Activated naive CD4-positive, alpha-beta T cell treated with anti-CD3 and anti-CD28 coated beads for 36 hours (primary cell): ENCODE results near the gene CFAP90. TPM values are rescaled to one million over a fixed set of nuclear protein-coding genes. Genes with fewer than 3 reads are reported as not detected.

Experiments used
- CTCF ChIA-PET: fragments of 350-600 bp; sonication (Branson Sonifier 250); formaldehyde crosslinking; loops from one replicate; lab custom pipeline; 2021; ENCODE audit warnings: antibody characterized with exemption; lab: Charles Lee
- DNase-seq: peaks from one replicate; pipeline ENCODE4 v3.0.0-alpha.2; 2020
- H3K27ac Mint-ChIP-seq: one replicate; pipeline ENCODE4 v1.8.0; 2021; ENCODE audit warnings: mild to moderate bottlenecking, mixed read lengths
- H3K27me3 Mint-ChIP-seq: one replicate; pipeline ENCODE4 v1.8.0; 2021; ENCODE audit warnings: low read depth, mixed read lengths
- H3K36me3 Mint-ChIP-seq: one replicate; pipeline ENCODE4 v1.8.0; 2021; ENCODE audit warnings: low read depth, mixed read lengths
- H3K4me1 Mint-ChIP-seq: one replicate; pipeline ENCODE4 v1.8.0; 2021; ENCODE audit warnings: low read depth, mixed read lengths
- H3K4me3 Mint-ChIP-seq: one replicate; pipeline ENCODE4 v1.8.0; 2021; ENCODE audit warnings: mild to moderate bottlenecking, moderate library complexity, mixed read lengths
- H3K9me3 Mint-ChIP-seq: one replicate; pipeline ENCODE4 v1.8.0; 2021; ENCODE audit warnings: mixed read lengths
- intact Hi-C: fragments of 100-400 bp; cut with micrococcal nuclease; formaldehyde crosslinking; loops from one replicate; pipeline ENCODE4 v1.15.1; 2023
- total RNA-seq, 2 experiments: library from RNA; stranded (reverse); gene quantifications; one replicate each; pipeline ENCODE4 v1.2.3, GENCODE V29; 2021

CFAP90 gene
- total RNA-seq, 2 experiments from 2014 or later, result not detected

DNA sequence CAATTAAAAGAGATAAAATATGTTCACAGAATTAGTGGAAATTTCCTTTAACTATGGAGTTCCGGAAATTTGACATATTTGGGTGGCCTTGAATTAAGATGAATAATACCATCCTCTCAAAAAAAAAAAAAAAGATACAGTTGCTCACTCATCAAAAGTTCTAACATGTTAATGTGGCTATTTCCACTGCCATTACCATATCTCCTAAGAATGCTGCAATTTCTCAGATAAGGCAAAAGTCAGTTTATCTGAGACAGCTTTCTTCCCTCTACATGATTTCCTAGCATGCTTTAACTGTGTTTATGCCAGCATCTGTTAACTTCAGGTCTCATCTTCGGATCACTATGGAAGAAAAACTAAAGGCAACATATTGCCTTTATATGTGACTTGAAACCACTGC lies 15.3 kb upstream of the CFAP90 start:
- intact Hi-C loops, result no loop called here
- no peaks in the 10 kb centered on the region for H3K9me3 Mint-ChIP-seq

DNA sequence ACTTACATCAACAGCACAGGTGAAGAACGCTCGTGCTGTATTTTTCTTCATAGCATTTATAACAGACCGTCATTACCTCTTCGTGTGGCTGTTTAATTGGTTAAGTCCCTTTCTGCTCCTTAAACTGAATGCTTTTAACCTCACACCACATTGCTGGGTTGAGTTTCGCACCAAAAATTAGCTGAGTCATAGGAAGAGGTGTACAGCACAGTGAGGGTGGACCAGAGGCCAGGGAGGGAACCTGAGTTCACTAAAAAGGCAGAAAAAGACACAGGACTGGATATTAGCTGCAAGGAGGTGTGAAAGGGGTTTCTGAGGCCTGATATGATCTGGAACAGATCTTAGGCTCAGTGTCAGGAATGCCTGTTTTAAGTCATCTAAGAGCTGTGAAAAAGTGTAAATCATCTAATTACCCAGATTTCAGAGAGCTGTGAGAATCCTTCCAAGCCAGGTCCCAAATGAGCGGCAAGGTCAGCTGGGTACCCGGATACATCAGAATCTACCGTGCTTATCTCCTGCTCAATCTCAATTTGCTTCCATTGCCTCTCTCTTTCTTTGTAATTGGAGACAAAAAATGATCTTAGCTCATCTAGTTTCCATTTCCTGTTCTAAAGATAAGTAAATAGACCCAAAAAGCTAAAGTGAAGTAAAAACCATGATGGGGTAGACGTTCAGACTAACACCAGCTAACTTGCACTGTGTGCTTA lies 7.1 kb upstream of the CFAP90 start:
- H3K36me3 Mint-ChIP-seq, result peaks cover 24% of the 10 kb centered on the region
- no peak overlapping the region for H3K4me3 Mint-ChIP-seq
- H3K27ac Mint-ChIP-seq, result peak overlapping the region; percentile 39
- CTCF ChIA-PET, result interaction anchor here (0.7 to 3.1 kb wide), 7 partner anchors 8 to 74 kb away, joined by 3 to 12 read pairs (median 4); partner anchors contain the start of genes FASTKD3 and MTRR
- DNase-seq, result no peak
- peaks cover 16% of the 10 kb centered on the region for H3K4me1 Mint-ChIP-seq
- no peaks in the 10 kb centered on the region for H3K27me3 Mint-ChIP-seq
- H3K9me3 Mint-ChIP-seq, result no peaks in the 10 kb centered on the region
- intact Hi-C loops, result loop anchor here (2.0 to 5.0 kb wide), 3 partner anchors 103 to 1091 kb away; no protein-coding TSS in a partner anchor

More for the DNA sequence above, 15.3 kb upstream of the CFAP90 start:
- Mint-ChIP-seq H3K27me3 (no peaks in the 10 kb centered on the region), H3K4me3 (no peak overlapping the region), H3K4me1 (peaks cover 38% of the 10 kb centered on the region), H3K36me3 (peaks cover 33% of the 10 kb centered on the region), H3K27ac (no peak overlapping the region)
- no peak for DNase-seq
- CTCF ChIA-PET, result no interaction called here

DNA sequence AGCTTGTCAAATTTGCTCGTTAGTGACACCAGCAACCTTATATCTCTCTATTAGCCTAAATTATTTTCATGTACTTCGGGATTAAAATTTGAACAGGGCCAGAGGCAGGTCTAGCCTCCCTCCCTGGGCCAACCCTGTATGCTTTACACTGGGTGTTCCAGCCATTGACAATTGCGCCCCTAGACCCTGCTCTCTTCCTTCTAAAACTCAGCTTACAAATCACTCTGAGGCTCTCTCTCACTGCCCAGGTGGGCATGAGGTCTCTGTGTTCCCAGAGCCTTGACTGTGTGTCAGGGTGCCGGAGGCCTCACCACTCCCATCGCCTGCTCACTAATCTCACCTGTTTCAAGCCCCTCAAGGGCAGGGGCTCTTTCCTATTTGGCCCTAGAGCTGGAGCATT lies 6.4 kb upstream of the CFAP90 start:
- peaks cover 23% of the 10 kb centered on the region for H3K36me3 Mint-ChIP-seq
- peaks cover 19% of the 10 kb centered on the region for H3K4me1 Mint-ChIP-seq
- H3K4me3 Mint-ChIP-seq, result no peak overlapping the region
- no peaks in the 10 kb centered on the region for H3K27me3 Mint-ChIP-seq
- no peak for DNase-seq
- H3K27ac Mint-ChIP-seq, result no peak overlapping the region
- intact Hi-C loops, result loop anchor here (2.0 to 5.0 kb wide), 3 partner anchors 103 to 1090 kb away; no protein-coding TSS in a partner anchor
- CTCF ChIA-PET, result interaction anchor here (1.3 to 3.1 kb wide), 4 partner anchors 12 to 30 kb away, joined by 4 to 12 read pairs (median 4); no protein-coding TSS in a partner anchor
- no peaks in the 10 kb centered on the region for H3K9me3 Mint-ChIP-seq

DNA sequence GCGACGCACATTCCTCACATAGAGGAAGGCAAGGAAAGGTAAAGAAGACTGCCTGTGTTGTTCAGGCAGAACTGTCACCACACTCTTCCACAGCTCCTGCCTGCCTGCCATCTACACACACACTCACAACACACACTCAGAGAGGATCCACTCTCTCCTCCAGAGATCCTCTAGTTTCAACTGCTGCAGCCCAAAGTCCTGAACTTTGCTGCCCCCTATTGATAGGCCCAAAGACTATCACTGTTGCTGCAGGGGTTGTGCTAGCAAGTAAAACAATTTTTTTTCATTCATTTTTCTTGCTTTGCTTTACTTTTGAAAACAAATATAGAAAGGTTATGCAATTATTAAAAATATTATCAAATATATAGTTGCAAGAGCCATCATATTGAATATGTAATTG lies 5.9 kb upstream of the CFAP90 start:
- intact Hi-C loops, result loop anchor here (2.0 to 5.0 kb wide), 3 partner anchors 102 to 1090 kb away; no protein-coding TSS in a partner anchor
- H3K4me1 Mint-ChIP-seq, result peaks cover 23% of the 10 kb centered on the region
- no peak overlapping the region for H3K27ac Mint-ChIP-seq
- H3K9me3 Mint-ChIP-seq, result no peaks in the 10 kb centered on the region
- CTCF ChIA-PET, result interaction anchor here (0.7 to 3.1 kb wide), 4 partner anchors 11 to 30 kb away, joined by 3 to 12 read pairs (median 4); no protein-coding TSS in a partner anchor
- no peaks in the 10 kb centered on the region for H3K27me3 Mint-ChIP-seq
- DNase-seq, result peak; percentile 55
- H3K36me3 Mint-ChIP-seq, result peaks cover 22% of the 10 kb centered on the region
- H3K4me3 Mint-ChIP-seq, result no peak overlapping the region

DNA sequence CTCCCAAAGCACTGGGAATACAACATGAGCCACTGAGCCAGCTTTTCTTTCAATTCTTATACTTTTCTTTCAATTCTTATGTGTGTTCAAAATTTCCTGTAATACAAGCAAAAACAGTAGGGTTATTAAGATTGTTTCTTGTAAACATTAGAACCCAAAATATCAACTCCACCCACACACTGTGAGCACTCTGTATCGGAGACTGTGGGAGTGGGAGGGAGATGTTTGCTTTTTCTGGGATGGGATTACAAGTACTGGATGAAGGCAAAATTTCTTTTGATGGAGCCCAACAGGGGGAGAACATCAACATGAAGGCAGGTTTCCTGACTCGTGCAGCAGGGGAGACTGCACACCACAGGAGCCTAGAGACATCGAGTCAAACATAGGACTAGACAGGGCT lies 4.7 kb upstream of the CFAP90 start:
- H3K36me3 Mint-ChIP-seq, result peaks cover 13% of the 10 kb centered on the region
- no peaks in the 10 kb centered on the region for H3K27me3 Mint-ChIP-seq
- no peak for DNase-seq
- H3K4me3 Mint-ChIP-seq, result no peak overlapping the region
- peaks cover 29% of the 10 kb centered on the region for H3K4me1 Mint-ChIP-seq
- CTCF ChIA-PET, result interaction anchor here (1.3 to 3.1 kb wide), 2 partner anchors 9 to 32 kb away, joined by 4 to 12 read pairs; no protein-coding TSS in a partner anchor
- H3K9me3 Mint-ChIP-seq, result no peaks in the 10 kb centered on the region
- intact Hi-C loops, result loop anchor here (2.0 to 5.0 kb wide), 3 partner anchors 101 to 1088 kb away; no protein-coding TSS in a partner anchor
- no peak overlapping the region for H3K27ac Mint-ChIP-seq

DNA sequence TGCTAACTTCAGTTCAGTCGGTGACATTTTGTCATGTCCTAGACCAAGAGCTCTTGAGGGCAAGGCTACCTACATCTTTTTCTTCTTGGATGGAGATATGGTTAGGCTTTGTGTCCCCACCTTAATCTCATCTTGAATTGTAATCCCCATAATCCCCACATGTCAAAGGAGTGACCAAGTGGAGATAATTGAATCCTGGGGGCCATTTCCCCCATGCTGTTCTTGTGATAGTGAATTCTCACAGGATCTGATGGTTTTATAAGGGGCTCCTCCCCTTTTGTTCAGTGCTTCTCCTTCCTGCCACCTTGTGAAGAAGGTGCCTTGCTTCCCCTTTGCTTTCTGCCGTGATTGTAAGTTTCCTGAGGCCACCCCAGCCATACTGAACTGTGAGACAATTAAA lies 2.1 kb upstream of the CFAP90 start:
- intact Hi-C loops, result no loop called here
- H3K27ac Mint-ChIP-seq, result no peak overlapping the region
- CTCF ChIA-PET, result no interaction called here
- H3K4me1 Mint-ChIP-seq, result peaks cover 22% of the 10 kb centered on the region
- peaks cover 4% of the 10 kb centered on the region for H3K36me3 Mint-ChIP-seq
- no peak for DNase-seq
- H3K9me3 Mint-ChIP-seq, result no peaks in the 10 kb centered on the region
- peaks cover 17% of the 10 kb centered on the region for H3K27me3 Mint-ChIP-seq
- H3K4me3 Mint-ChIP-seq, result no peak overlapping the region

DNA sequence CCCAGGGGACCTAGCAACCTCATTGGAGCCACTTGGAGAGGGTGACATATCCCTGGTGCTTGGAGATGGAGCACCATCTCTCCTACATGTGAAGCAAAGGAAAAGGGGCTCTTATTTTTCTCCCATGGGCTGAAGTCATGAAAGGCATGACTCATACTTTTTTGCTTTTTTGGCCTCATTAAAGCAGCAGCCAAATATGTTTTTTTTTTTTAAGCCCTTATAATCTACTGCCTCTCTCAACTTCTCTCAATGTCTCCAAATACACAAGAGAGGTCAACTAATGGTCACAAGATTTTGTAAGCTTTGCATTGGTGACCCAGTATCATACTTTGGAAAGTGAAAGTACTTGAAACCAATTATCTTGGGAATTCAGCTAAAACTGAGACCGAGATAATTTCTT lies 1.6 kb upstream of the CFAP90 start:
- Mint-ChIP-seq H3K4me3 (no peak overlapping the region), H3K9me3 (no peaks in the 10 kb centered on the region), H3K36me3 (peaks cover 3% of the 10 kb centered on the region), H3K4me1 (peaks cover 18% of the 10 kb centered on the region), H3K27ac (no peak overlapping the region), H3K27me3 (peaks cover 17% of the 10 kb centered on the region)
- no peak for DNase-seq
- intact Hi-C loops, result no loop called here
- CTCF ChIA-PET, result no interaction called here

DNA sequence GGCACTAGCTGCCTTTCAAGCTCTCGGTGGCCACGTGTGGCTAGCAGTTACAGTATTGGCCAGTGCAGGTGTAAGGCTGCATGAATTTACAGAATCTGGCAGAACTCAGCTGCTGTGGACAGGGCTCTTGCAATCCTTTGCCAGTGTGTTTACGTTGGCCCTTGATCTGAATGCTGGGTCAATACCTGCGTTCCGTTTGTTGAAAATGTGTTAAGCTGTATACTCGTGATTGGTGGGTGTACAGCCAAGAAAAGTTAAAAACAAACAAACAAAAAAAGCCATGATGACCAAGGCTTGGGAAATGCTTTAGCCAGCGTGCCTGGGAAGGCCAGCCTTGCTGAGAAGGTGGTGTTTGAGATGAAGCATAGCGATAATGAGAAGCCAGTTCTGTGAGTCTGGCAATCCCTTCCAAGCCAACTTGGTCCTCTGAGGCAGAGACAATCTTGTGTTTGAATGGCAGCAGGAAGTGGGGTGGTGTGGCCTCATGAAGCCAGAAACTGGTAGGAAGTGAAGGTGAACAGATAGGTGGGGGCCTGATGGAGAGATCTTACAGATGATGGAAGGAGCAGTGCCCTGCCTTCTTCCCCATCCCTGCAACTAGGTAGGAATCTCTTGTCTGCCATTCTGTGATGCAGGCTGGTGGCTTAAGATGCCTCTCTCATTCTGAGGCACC lies 820 bp upstream of the CFAP90 start:
- peaks cover 22% of the 10 kb centered on the region for H3K27me3 Mint-ChIP-seq
- peaks cover 16% of the 10 kb centered on the region for H3K4me1 Mint-ChIP-seq
- no peak overlapping the region for H3K27ac Mint-ChIP-seq
- intact Hi-C loops, result no loop called here
- CTCF ChIA-PET, result interaction anchor here (0.6 kb wide), 1 partner anchor 172 kb away, joined by 3 read pairs; no protein-coding TSS in a partner anchor
- H3K4me3 Mint-ChIP-seq, result no peak overlapping the region
- peak; percentile 8 for DNase-seq
- peaks cover 1% of the 10 kb centered on the region for H3K36me3 Mint-ChIP-seq
- H3K9me3 Mint-ChIP-seq, result no peaks in the 10 kb centered on the region

DNA sequence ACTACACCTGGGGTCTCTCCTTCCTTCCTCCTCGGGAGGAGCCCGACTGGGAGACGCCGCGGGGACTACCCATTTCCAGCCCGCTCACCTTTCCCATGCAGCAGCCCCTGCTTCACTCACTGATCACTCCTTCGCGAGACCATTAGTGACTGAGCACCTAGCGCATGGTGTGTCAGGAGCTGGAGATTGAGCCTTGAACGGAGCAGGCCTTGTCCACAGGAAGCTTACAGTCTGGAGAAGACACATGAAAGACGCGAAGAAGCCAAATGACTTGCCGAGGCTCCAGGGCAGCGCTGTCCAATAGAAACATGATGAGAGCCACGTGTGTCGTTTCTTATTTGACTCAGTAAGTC lies 283 bp upstream of the CFAP90 start:
- Mint-ChIP-seq H3K9me3 (no peaks in the 10 kb centered on the region), H3K27ac (no peak overlapping the region), H3K27me3 (peaks cover 22% of the 10 kb centered on the region), H3K4me1 (peaks cover 16% of the 10 kb centered on the region), H3K36me3 (peaks cover 1% of the 10 kb centered on the region), H3K4me3 (peak overlapping the region; percentile 55)
- CTCF ChIA-PET, result interaction anchor here (0.6 kb wide), 1 partner anchor 172 kb away, joined by 3 read pairs; no protein-coding TSS in a partner anchor
- intact Hi-C loops, result no loop called here
- DNase-seq, result no peak

DNA sequence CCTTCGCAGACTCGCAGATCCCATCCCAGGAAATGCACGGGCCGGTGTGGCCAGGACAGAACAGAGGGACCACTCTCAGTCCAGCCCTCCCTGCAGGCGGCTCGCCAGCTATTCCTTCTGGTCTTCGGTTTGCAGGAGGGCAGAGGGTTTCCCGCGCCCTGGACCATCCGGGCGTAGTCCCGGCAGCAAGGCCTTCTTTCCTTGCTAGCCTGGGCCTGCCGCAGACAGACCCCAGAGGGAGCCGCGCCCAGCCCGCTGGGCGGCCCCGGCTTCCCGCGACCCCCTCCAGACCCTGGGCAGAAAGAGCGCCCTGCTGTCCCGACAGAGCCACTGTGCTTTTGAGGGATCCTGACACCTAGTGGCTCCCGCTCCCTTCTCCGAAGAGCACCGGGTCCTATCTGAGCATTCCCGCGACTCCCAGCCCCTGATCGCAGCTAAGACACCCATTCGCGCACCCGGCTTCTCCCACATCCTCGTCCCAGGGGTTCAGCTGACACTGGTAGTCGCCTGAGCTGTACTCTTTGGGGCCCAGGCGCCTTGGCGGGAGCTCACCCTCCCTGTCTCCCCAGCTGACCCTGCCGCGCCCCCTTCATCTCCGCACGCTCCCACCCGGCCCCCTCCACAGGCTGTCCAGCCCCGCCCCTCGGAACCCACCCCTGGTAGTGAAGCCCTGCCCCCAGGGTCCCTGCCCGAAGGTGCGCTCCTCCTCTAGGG lies 1.1 kb downstream of the CFAP90 start:
- no peaks in the 10 kb centered on the region for H3K9me3 Mint-ChIP-seq
- no peak overlapping the region for H3K27ac Mint-ChIP-seq
- no peak for DNase-seq
- peaks cover 1% of the 10 kb centered on the region for H3K36me3 Mint-ChIP-seq
- peak overlapping the region; percentile 69 for H3K4me3 Mint-ChIP-seq
- H3K27me3 Mint-ChIP-seq, result peaks cover 25% of the 10 kb centered on the region
- intact Hi-C loops, result no loop called here
- peaks cover 16% of the 10 kb centered on the region for H3K4me1 Mint-ChIP-seq
- CTCF ChIA-PET, result interaction anchor here (1.1 kb wide), 1 partner anchor 8 kb away, joined by 3 read pairs; no protein-coding TSS in a partner anchor

DNA sequence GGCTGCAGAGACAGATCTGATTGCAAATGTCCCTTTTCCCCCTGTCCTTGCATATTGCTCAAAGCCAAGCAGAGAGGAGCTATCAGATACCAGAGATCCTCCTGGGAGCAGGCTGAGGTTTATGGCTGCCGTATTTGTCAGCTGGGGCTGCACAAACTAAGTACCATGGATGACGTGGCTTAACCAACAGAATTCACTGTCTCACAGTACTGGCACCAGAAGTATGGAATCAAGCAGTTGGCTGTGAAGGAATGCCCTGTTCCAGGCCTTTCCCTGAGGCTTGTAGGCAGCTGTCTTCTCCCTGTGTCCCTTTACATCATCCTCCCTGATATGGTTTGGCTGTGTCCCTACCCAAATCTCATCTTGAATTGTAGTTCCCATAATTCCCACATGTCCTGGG lies 2.6 kb downstream of the CFAP90 start:
- DNase-seq, result no peak
- intact Hi-C loops, result no loop called here
- peaks cover 1% of the 10 kb centered on the region for H3K36me3 Mint-ChIP-seq
- no peak overlapping the region for H3K4me3 Mint-ChIP-seq
- H3K27me3 Mint-ChIP-seq, result peaks cover 29% of the 10 kb centered on the region
- no peak overlapping the region for H3K27ac Mint-ChIP-seq
- no peaks in the 10 kb centered on the region for H3K9me3 Mint-ChIP-seq
- peaks cover 16% of the 10 kb centered on the region for H3K4me1 Mint-ChIP-seq
- CTCF ChIA-PET, result no interaction called here

DNA sequence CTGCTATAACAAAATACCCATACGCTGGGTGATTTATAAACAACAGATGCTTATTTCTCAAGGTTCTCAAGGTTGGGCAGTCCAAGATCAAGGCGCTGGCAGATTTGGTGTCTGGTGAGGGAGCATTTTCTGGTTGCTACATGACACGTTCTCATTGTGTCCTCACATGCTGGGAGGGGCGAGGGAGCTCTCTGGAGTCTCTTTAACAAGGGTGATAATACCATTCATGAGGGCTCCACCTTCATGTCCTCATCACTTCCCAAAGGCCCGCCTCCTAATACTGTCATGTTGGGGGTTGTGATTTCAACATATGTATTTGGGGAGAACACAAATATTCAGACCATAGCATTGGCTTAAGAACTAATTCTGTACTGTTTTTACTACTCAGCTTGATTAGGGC lies 4.6 kb downstream of the CFAP90 start:
- CTCF ChIA-PET, result interaction anchor here (1.3 kb wide), 2 partner anchors 10 to 11 kb away, joined by 4 read pairs; no protein-coding TSS in a partner anchor
- intact Hi-C loops, result no loop called here
- no peak overlapping the region for H3K4me3 Mint-ChIP-seq
- H3K9me3 Mint-ChIP-seq, result no peaks in the 10 kb centered on the region
- peaks cover 35% of the 10 kb centered on the region for H3K27me3 Mint-ChIP-seq
- no peak overlapping the region for H3K27ac Mint-ChIP-seq
- no peak for DNase-seq
- peaks cover 5% of the 10 kb centered on the region for H3K4me1 Mint-ChIP-seq
- no peaks in the 10 kb centered on the region for H3K36me3 Mint-ChIP-seq
